H9 (cell line): Measurements from ENCODE around the gene TMEM181. TPM values are rescaled to one million over a fixed set of nuclear protein-coding genes. Genes with fewer than 3 reads are reported as not detected.

Experiments
- DNase-seq: peaks from one replicate; pipeline ENCODE4 v3.0.0-alpha.2; 2017
- H2AFZ ChIP-seq: one replicate; pipeline ENCODE4 v1.6.1; 2013; ENCODE audit warnings: mild to moderate bottlenecking, low read length, control low read depth, moderate library complexity
- H2AK5ac ChIP-seq: 2 replicates; pipeline ENCODE4 v1.6.1; 2013; ENCODE audit warnings: low read length, control low read depth, mixed read lengths; ENCODE audit not compliant: insufficient read length
- H2BK120ac ChIP-seq: one replicate; pipeline ENCODE4 v1.6.1; 2013; ENCODE audit warnings: low read depth, mild to moderate bottlenecking, low read length, control low read depth, inconsistent platforms; ENCODE audit not compliant: poor library complexity, severe bottlenecking
- H2BK12ac ChIP-seq: 2 replicates; pipeline ENCODE4 v1.6.1; 2013; ENCODE audit warnings: low read length, control low read depth, mixed read lengths, low read depth; ENCODE audit not compliant: insufficient read length
- H2BK15ac ChIP-seq: 2 replicates; pipeline ENCODE4 v1.6.1; 2013; ENCODE audit warnings: low read depth, low read length, control low read depth
- H2BK20ac ChIP-seq: one replicate; pipeline ENCODE4 v1.6.1; 2013; ENCODE audit warnings: low read depth, mild to moderate bottlenecking, low read length, control low read depth, inconsistent platforms; ENCODE audit not compliant: poor library complexity, severe bottlenecking
- H2BK5ac ChIP-seq: 2 replicates; pipeline ENCODE4 v1.6.1; 2013; ENCODE audit warnings: low read length, control low read depth, mixed read lengths; ENCODE audit not compliant: insufficient read length
- H3K14ac ChIP-seq: 2 replicates; pipeline ENCODE4 v1.6.1; 2013; ENCODE audit warnings: low read length, control low read depth; ENCODE audit not compliant: insufficient read depth
- H3K18ac ChIP-seq: 2 replicates; pipeline ENCODE4 v1.6.1; 2013; ENCODE audit warnings: low read depth, mild to moderate bottlenecking, mixed read lengths, low read length, control low read depth; ENCODE audit not compliant: insufficient read length
- H3K23ac ChIP-seq: 2 replicates; pipeline ENCODE4 v1.6.1; 2013; ENCODE audit warnings: low read length, control low read depth, mixed read lengths, low read depth; ENCODE audit not compliant: insufficient read length
- H3K23me2 ChIP-seq: 2 replicates; pipeline ENCODE4 v1.6.1; 2013; ENCODE audit warnings: low read depth, mild to moderate bottlenecking, mixed read lengths, low read length, control low read depth; ENCODE audit not compliant: insufficient read length, poor library complexity, severe bottlenecking
- H3K27ac ChIP-seq: 2 replicates; pipeline ENCODE4 v1.5.1; 2013; ENCODE audit warnings: low read length, control low read depth, mixed read lengths, low read depth; ENCODE audit not compliant: insufficient read length
- H3K27me3 ChIP-seq: 2 replicates; pipeline ENCODE4 v1.6.1; 2013; ENCODE audit warnings: low read length, control low read depth, inconsistent platforms; ENCODE audit not compliant: insufficient read depth
- H3K4ac ChIP-seq: 2 replicates; pipeline ENCODE4 v1.6.1; 2013; ENCODE audit warnings: low read depth, mild to moderate bottlenecking, control low read depth, inconsistent platforms, low read length, moderate library complexity
- H3K4me1 ChIP-seq: 2 replicates; pipeline ENCODE4 v1.6.1; 2013; ENCODE audit warnings: low read length, control low read depth, inconsistent platforms; ENCODE audit not compliant: insufficient read depth
- H3K4me2 ChIP-seq: 2 replicates; pipeline ENCODE4 v1.6.1; 2013; ENCODE audit warnings: low read length, control low read depth, mixed read lengths; ENCODE audit not compliant: insufficient read length, insufficient read depth
- H3K56ac ChIP-seq: 2 replicates; pipeline ENCODE4 v1.6.1; 2013; ENCODE audit warnings: low read depth, mild to moderate bottlenecking, mixed read lengths, low read length, control low read depth; ENCODE audit not compliant: insufficient read length
- H3K79me1 ChIP-seq: 2 replicates; pipeline ENCODE4 v1.6.1; 2013; ENCODE audit warnings: low read depth, mild to moderate bottlenecking, moderate library complexity, low read length, control low read depth, inconsistent platforms; ENCODE audit not compliant: insufficient read depth, poor library complexity, severe bottlenecking
- H3K79me2 ChIP-seq: 2 replicates; pipeline ENCODE4 v1.6.1; 2013; ENCODE audit warnings: low read length, control low read depth, inconsistent platforms; ENCODE audit not compliant: insufficient read depth
- H3K9ac ChIP-seq: 2 replicates; pipeline ENCODE4 v1.6.1; 2013; ENCODE audit warnings: low read length, control low read depth, mixed read lengths; ENCODE audit not compliant: insufficient read length; ENCODE audit errors: extremely low read depth
- H3K9me3 ChIP-seq: one replicate; pipeline ENCODE4 v1.6.1; 2013; ENCODE audit warnings: low read depth, low read length, inconsistent platforms; ENCODE audit not compliant: control insufficient read depth
- H3T11ph ChIP-seq: one replicate; pipeline ENCODE4 v1.6.1; 2013; ENCODE audit warnings: mild to moderate bottlenecking, low read length, control low read depth, inconsistent platforms
- H4K20me1 ChIP-seq: one replicate; pipeline ENCODE4 v1.6.1; 2013; ENCODE audit not compliant: control insufficient read depth, insufficient read length, insufficient read depth
- H4K5ac ChIP-seq: 2 replicates; pipeline ENCODE4 v1.6.1; 2013; ENCODE audit warnings: low read depth, mild to moderate bottlenecking, mixed read lengths, low read length, control low read depth; ENCODE audit not compliant: insufficient read length
- H4K8ac ChIP-seq: replicated peaks from 2 replicates; pipeline ENCODE4 v1.6.1; 2013; ENCODE audit warnings: low read length, control low read depth, mixed read lengths, low read depth; ENCODE audit not compliant: insufficient read length
- H4K91ac ChIP-seq: 2 replicates; pipeline ENCODE4 v1.6.1; 2013; ENCODE audit warnings: low read depth, mild to moderate bottlenecking, moderate library complexity, mixed read lengths, low read length, control low read depth; ENCODE audit not compliant: insufficient read length
- H3K27ac Mint-ChIP-seq, 3 experiments: 2 replicates in 2 of 3; 3 replicates in 1 of 3; pipeline ENCODE4 v1.8.0; 2020 to 2021; ENCODE audit warnings: mixed read lengths in 3 of 3, mild to moderate bottlenecking in 1 of 3, moderate library complexity in 1 of 3
- H3K27me3 Mint-ChIP-seq: 2 replicates; pipeline ENCODE4 v1.8.0; 2021; ENCODE audit warnings: low read depth, mild to moderate bottlenecking, moderate library complexity, mixed read lengths
- H3K36me3 Mint-ChIP-seq, 3 experiments: 2 replicates in 2 of 3; 3 replicates in 1 of 3; pipeline ENCODE4 v1.8.0; 2020 to 2021; ENCODE audit warnings: low read depth in 3 of 3, mixed read lengths in 3 of 3; ENCODE audit not compliant: insufficient read depth in 1 of 3
- H3K4me1 Mint-ChIP-seq, 2 experiments: 2 replicates each; pipeline ENCODE4 v1.8.0; 2020; ENCODE audit warnings: mixed read lengths in 2 of 2
- H3K4me3 Mint-ChIP-seq, 2 experiments: 2 replicates in 1 of 2; 3 replicates in 1 of 2; pipeline ENCODE4 v1.8.0; 2020 to 2021; ENCODE audit warnings: mild to moderate bottlenecking in 2 of 2, mixed read lengths in 2 of 2, moderate library complexity in 1 of 2
- H3K9me3 Mint-ChIP-seq, 2 experiments: 2 replicates in 1 of 2; 3 replicates in 1 of 2; pipeline ENCODE4 v1.8.0; 2020; ENCODE audit warnings: mild to moderate bottlenecking in 2 of 2, mixed read lengths in 2 of 2, moderate library complexity in 1 of 2
- CTCF ChIP-seq: fragments of 200-600 bp; sonication (generic); conservative IDR thresholded peaks from 3 replicates; pipeline ENCODE4 v1.8.0; 2021; ENCODE audit warnings: antibody characterized with exemption, mild to moderate bottlenecking
- WGBS: extraction: QIAGEN DNeasy Blood & Tissue Kit; methylation state at CpG from one replicate; pipeline ENCODE4 v1.1.7; 2013; ENCODE audit warnings: missing lambda C conversion rate, low lambda C conversion rate, mixed read lengths; ENCODE audit not compliant: insufficient read length; ENCODE audit errors: extremely low coverage; 5-methylcytosine and 5-hydroxymethylcytosine counted together
- total RNA-seq: library from RNA; stranded (reverse); gene quantifications from 2 replicates; pipeline ENCODE4 v1.2.1, GENCODE V29; 2021

The TMEM181 gene
- total RNA-seq, 1 experiment from 2014 or later: 24.4 TPM

- no peak overlapping the region for H3K14ac ChIP-seq
- H3K4me1 ChIP-seq: no peaks in the 10 kb centered on the region
- H2AK5ac ChIP-seq: no peak overlapping the region
- no peak overlapping the region for H2BK120ac ChIP-seq
- H3K27me3 ChIP-seq: no peaks in the 10 kb centered on the region
- WGBS: no CpG with 5 or more reads among the region's 25 CpGs
- H3K79me1 ChIP-seq: no peaks in the 10 kb centered on the region
- no peak overlapping the region for H3K9ac ChIP-seq
- H3K4me3 Mint-ChIP-seq: no peak overlapping the region
- no peaks in the 10 kb centered on the region for H3K79me2 ChIP-seq
- H2BK12ac ChIP-seq: no peak overlapping the region
- TF ChIP-seq CTCF: no peak
- no peak overlapping the region for H4K91ac ChIP-seq
- no peak overlapping the region for H3K27ac ChIP-seq
- no peak for DNase-seq
- H3K23ac ChIP-seq: no peak overlapping the region
- H4K20me1 ChIP-seq: no peaks in the 10 kb centered on the region
- no peaks in the 10 kb centered on the region for H3K23me2 ChIP-seq
- no peak overlapping the region for H3K4ac ChIP-seq
- H3T11ph ChIP-seq: no peak overlapping the region
- no peak overlapping the region for H2BK20ac ChIP-seq
- no peak overlapping the region for H2BK15ac ChIP-seq
- no peak overlapping the region for H3K4me2 ChIP-seq
- H2AFZ ChIP-seq: no peak overlapping the region
- H3K4me1 Mint-ChIP-seq: peaks cover 15 to 18% of the 10 kb centered on the region in 2 experiments
- no peak overlapping the region for H2BK5ac ChIP-seq
- no peaks in the 10 kb centered on the region for H3K27me3 Mint-ChIP-seq
- no peak overlapping the region for H4K8ac ChIP-seq
- H3K9me3 Mint-ChIP-seq: no peaks in the 10 kb centered on the region
- no peak overlapping the region for H3K56ac ChIP-seq
- H3K18ac ChIP-seq: no peak overlapping the region
- H3K27ac Mint-ChIP-seq: peak overlapping the region in 2 of 3 experiments; percentile 54 to 93; a peak in 3 of 7 replicates
- no peak overlapping the region for H4K5ac ChIP-seq
- peaks cover 20 to 71% (median 57%) of the 10 kb centered on the region in 3 experiments; a peak in 6 of 7 replicates for H3K36me3 Mint-ChIP-seq
- H3K9me3 ChIP-seq: no peaks in the 10 kb centered on the region
Measured at GRCh38 chr6:158624684-158625682, 65.1 kb downstream of the TMEM181 start.
